Uterus (tissue), 4 donors: ENCODE measurements around the gene PNPO. TPM values are rescaled to one million over a fixed set of nuclear protein-coding genes. Genes with fewer than 3 reads are reported as not detected.
"Not testable (repeated sequence)": the region's sequence is repeated elsewhere in the genome, so short reads cannot be mapped to it uniquely, and the experiment has no call there.

ENCODE experiments used
- DNase-seq, 2 donors: peaks; one replicate each; pipeline ENCODE4 v3.0.0-alpha.2; 2019 to 2020
- H3K27ac ChIP-seq, 2 donors: fragments of 200-600 bp; sonication (generic); 1 replicate in 1 of 2; 2 replicates in 1 of 2; pipeline ENCODE4 v1.5.1; 2016 to 2018
- H3K27me3 ChIP-seq, 2 donors: fragments of 200-600 bp; sonication (generic); one replicate each; pipeline ENCODE4 v1.5.1; 2018 to 2019; ENCODE audit warnings: control low read depth in 1 of 2
- H3K36me3 ChIP-seq, 2 donors: fragments of 200-600 bp; sonication (generic); one replicate each; pipeline ENCODE4 v1.5.1; 2019; ENCODE audit warnings: control low read depth in 1 of 2
- H3K4me1 ChIP-seq, 2 donors: fragments of 200-600 bp; sonication (generic); one replicate each; pipeline ENCODE4 v1.5.1; 2018 to 2019; ENCODE audit warnings: control low read depth in 1 of 2
- H3K4me3 ChIP-seq, 2 donors: fragments of 200-600 bp; sonication (generic); 1 replicate in 1 of 2; 2 replicates in 1 of 2; pipeline ENCODE4 v1.5.1; 2018 to 2019; ENCODE audit warnings: mild to moderate bottlenecking in 1 of 2
- H3K9me3 ChIP-seq, 2 donors: fragments of 200-600 bp; sonication (generic); one replicate each; pipeline ENCODE4 v1.5.1; 2019; ENCODE audit warnings: control low read depth in 1 of 2
- POLR2A ChIP-seq, 2 donors: fragments of 450-650 bp; IDR thresholded peaks; one replicate each; pipeline ENCODE4 v1.6.1; 2016; ENCODE audit warnings: antibody characterized with exemption in 2 of 2, mild to moderate bottlenecking in 1 of 2, moderate library complexity in 1 of 2
- intact Hi-C: fragments of 100-400 bp; cut with DNase I; formaldehyde crosslinking; loops from one replicate; pipeline ENCODE4 v1.15.1; 2023; ENCODE audit warnings: low total_unique reads
- total RNA-seq, 4 donors: library from RNA; depleted of rRNA in 3 of 4; stranded (reverse); fragments of >200 nt in 3 of 4; gene quantifications; one replicate each; pipeline versions ENCODE4 v1.1.0 to v1.2.4, GENCODE V29; 2014 to 2023
- TF ChIP-seq, protein P1 (sequence below), 4 experiments: fragments of 200-600 bp in 2 of 4; fragments of 450-650 bp in 2 of 4; sonication (generic) in 2 of 4; IDR thresholded peaks; one replicate each; pipeline ENCODE4 v1.5.1; 2016 to 2019; ENCODE audit warnings: antibody characterized with exemption in 4 of 4, mild to moderate bottlenecking in 2 of 4, moderate library complexity in 1 of 4
- donor health status: DM: yes; HTN: yes; CAD: no.

PNPO gene
- total RNA-seq, 4 donors from 2014 or later = 16.7 to 29.4 (median 17.4) TPM

DNA sequence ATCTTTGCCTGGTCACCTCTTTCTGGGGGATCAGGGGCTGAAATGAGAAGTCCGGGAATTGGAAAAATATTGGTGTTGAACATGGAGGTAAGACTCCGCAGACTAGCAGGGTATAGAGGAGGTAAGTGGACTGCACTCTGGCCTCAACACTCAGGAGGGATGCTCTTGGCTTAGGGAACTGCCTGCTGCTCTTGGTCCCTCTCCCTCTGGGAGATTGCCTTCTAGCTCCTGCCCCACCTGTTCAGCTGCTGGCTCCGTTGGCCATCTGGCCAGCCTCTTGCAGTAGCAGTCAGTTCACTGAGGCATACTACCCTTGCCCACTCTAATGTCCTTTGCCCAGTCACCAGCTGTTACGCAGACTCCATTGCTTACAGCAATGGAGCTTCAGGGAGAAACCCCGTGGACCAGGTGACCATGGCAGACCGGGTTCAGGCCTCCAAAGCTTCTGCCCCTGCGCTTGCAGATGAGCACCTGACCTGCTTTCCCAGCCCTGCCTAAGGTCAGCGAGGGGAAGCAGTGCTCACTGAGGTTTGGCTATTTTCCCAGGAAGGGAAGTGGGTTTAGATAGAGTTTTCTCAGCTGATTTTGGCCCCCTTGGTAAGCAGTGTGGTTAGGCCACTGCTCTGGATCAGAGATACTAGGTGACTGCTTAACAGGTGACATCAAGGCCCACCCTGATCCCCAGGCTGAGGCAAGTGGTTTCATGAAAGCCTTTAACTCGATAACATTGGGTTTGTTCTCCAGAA is 41.4 kb downstream of the PNPO start:
- H3K36me3 ChIP-seq = no peaks in the 10 kb centered on the region
- intact Hi-C loops = no loop called here

DNA sequence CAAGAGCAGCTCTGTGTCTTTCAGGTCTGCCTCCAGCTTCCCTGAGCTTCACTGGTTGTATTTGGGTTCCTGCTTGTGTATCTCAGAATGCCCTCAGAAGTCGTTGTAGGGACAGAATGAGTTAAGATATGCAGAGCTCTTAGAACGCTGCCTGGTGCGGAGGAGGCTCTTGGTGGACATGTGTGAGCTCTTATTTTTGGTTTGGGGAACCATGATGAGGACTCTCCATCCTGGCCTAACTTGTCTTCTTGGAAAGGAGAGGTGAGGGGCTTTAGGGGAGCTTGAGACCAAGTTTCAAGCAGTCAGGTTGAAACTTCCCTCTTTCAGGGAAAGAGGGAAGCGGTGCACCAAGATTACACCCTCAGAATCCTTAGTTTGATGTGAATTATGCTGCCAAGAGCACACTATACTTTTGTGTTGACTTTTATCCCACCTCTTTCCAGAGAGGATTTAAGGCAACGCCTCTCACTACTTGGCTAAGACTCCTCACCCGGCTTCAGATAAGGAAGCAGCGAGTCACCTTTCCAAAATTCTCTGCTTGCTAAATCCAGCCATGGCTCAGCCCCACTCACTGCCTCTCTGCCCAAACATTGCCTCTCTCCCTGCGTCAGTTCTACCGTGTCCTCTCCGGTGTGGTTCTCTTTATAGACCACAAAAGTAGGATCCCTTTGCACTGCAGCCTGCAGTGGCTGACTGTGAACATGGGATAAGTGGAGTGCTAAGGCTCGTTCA is 42.3 kb downstream of the PNPO start:
- TF ChIP-seq POLR2A (IDR thresholded peaks at IDR 0.05) = no peak
- TF ChIP-seq, protein P1, sequence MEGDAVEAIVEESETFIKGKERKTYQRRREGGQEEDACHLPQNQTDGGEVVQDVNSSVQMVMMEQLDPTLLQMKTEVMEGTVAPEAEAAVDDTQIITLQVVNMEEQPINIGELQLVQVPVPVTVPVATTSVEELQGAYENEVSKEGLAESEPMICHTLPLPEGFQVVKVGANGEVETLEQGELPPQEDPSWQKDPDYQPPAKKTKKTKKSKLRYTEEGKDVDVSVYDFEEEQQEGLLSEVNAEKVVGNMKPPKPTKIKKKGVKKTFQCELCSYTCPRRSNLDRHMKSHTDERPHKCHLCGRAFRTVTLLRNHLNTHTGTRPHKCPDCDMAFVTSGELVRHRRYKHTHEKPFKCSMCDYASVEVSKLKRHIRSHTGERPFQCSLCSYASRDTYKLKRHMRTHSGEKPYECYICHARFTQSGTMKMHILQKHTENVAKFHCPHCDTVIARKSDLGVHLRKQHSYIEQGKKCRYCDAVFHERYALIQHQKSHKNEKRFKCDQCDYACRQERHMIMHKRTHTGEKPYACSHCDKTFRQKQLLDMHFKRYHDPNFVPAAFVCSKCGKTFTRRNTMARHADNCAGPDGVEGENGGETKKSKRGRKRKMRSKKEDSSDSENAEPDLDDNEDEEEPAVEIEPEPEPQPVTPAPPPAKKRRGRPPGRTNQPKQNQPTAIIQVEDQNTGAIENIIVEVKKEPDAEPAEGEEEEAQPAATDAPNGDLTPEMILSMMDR (IDR thresholded peaks at IDR 0.05) = no peak
- Histone ChIP-seq H3K36me3 (no peaks in the 10 kb centered on the region), H3K9me3 (no peaks in the 10 kb centered on the region), H3K4me1 (no peaks in the 10 kb centered on the region), H3K27ac (no peak overlapping the region), H3K27me3 (no peaks in the 10 kb centered on the region), H3K4me3 (no peak overlapping the region)
- no peak for DNase-seq
- intact Hi-C loops = no loop called here

More for the DNA sequence above, 41.4 kb downstream of the PNPO start:
- Histone ChIP-seq H3K27ac (no peak overlapping the region), H3K4me3 (no peak overlapping the region), H3K9me3 (no peaks in the 10 kb centered on the region), H3K4me1 (no peaks in the 10 kb centered on the region), H3K27me3 (no peaks in the 10 kb centered on the region)
- no peak for DNase-seq
- no peak for TF ChIP-seq POLR2A (IDR thresholded peaks at IDR 0.05)
- TF ChIP-seq, protein P1 (IDR thresholded peaks at IDR 0.05) = no peak

DNA sequence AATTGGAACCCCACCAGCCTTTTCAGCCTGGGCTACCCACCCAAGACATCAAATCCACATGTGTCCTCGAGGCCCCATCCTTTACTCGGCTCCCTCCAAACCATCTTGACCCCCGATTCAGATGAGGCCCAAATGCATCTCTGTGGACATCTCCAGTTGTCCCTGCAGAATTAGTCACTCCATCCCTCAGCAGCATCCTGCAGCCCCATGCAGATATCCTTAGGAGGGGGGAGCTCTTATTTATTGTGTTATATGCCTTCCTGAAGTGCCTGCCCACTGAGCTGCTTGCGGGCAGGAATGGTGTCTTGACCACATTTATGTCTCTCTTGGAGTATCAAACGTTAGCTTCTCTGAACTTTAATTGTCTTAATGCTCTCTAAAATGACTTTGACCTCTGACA is 45.1 kb downstream of the PNPO start:
- Histone ChIP-seq H3K4me3 (no peak overlapping the region), H3K9me3 (no peaks in the 10 kb centered on the region), H3K36me3 (no peaks in the 10 kb centered on the region), H3K27me3 (no peaks in the 10 kb centered on the region), H3K4me1 (no peaks in the 10 kb centered on the region), H3K27ac (no peak overlapping the region)
- no peak for TF ChIP-seq POLR2A (IDR thresholded peaks at IDR 0.05)
- TF ChIP-seq, protein P1 (IDR thresholded peaks at IDR 0.05) = no peak
- DNase-seq = no peak
- intact Hi-C loops = no loop called here

DNA sequence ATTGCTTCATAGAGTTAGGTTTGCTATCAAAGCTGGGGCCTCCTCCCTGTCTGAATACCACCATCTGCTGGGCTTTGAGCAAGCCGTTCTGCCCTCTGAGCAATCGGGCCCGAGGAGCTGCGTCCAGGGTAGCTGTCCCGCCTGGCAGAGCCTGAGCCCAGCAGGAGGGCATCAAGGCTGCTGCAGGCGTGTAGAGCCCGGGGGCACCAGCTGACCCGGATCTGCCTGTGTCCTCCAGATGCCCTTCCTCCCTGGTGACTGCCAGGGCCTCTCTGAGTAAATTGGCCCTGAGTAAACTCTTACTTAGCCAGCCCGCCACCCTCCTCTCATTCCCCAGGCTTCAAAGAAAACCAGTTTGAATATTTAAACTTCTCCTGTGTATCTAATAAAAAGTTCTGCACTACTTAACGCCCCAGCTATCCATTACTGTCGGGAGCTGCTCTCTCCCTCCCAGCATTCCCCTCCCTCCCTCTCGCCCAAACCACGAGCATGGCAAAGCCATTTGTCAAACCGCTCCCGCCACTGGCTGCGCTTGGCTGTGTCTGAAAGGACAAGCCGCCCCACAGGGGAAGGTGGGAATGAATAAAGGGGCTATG is 46.0 kb downstream of the PNPO start:
- no peaks in the 10 kb centered on the region for H3K4me1 ChIP-seq
- no peaks in the 10 kb centered on the region for H3K9me3 ChIP-seq
- H3K4me3 ChIP-seq = no peak overlapping the region
- DNase-seq = no peak
- no peaks in the 10 kb centered on the region for H3K36me3 ChIP-seq
- TF ChIP-seq POLR2A (IDR thresholded peaks at IDR 0.05) = no peak
- TF ChIP-seq, protein P1 (IDR thresholded peaks at IDR 0.05) = no peak
- H3K27ac ChIP-seq = no peak overlapping the region
- no peaks in the 10 kb centered on the region for H3K27me3 ChIP-seq
- intact Hi-C loops = no loop called here

DNA sequence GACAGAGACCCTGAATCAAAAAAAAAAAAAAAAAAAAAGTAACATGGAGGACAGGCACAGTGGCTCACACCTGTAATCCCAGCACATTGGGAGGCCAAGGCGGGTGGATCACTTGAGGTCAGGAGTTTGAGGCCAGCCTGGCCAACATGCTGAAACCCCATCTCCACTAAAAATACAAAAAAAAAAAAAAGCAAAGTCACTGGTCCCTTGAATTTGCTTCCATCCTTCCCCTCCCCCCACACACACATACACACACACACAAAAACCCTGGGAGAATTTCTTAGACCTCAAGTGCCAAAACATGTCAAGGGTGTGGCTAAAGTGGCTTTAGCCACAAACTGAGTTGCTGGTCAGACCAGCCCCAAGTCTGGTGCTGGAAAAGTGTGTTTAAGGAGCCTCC is 47.1 kb downstream of the PNPO start:
- H3K4me1 ChIP-seq, DNase-seq, H3K27ac ChIP-seq, H3K4me3 ChIP-seq, intact Hi-C loops, H3K27me3 ChIP-seq, H3K36me3 ChIP-seq, H3K9me3 ChIP-seq: not testable (repeated sequence)
